Middle frontal gyrus (tissue), 1 donor: ENCODE data around the gene DR1.
"Not testable (repeated sequence)": the region's sequence is repeated elsewhere in the genome, so short reads cannot be mapped to it uniquely, and the experiment has no call there.

Source experiments
- DNase-seq: peaks from one replicate; pipeline ENCODE4 v3.0.0-alpha.2; 2015; ENCODE audit warnings: low spot score; ENCODE audit errors: extremely low spot score

DR1 gene

DNA sequence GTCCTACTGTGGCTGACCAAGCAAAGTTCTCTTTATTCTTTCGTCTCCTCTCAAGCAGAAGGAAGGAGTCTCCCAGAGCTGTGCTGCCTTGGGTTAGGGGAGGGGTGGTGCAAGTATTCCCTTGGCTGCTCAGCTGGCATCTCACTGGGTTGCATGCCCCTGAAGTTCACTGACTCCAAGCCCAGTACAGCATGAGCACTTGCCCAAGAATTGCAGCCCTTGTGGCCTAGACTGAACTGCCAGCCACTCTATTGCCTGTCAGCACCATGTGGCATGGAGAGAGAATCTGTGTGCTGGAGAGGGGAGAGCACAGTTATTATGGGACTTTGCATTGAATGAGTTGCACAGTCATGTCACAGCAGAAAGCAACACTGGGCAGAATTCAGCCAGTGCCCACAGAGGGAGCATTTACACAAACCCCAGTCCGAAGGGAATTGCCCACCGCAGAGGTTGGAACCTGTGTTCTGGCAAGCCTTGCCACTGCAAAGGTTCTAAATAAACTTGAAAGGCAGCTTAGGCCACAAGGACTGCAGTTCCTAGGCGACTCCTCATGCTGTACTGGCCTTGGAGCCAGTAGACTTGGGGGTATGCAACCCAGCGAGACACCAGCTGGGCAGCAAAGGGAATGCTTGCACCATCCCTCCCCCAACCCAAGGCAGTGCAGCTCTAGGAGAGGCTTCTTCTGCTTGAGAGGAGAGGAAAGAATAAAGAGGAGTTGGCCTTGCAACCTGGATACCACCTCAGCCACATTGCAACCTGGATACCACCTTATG lies 28.8 kb downstream of the DR1 start:
- no peak for DNase-seq

DNA sequence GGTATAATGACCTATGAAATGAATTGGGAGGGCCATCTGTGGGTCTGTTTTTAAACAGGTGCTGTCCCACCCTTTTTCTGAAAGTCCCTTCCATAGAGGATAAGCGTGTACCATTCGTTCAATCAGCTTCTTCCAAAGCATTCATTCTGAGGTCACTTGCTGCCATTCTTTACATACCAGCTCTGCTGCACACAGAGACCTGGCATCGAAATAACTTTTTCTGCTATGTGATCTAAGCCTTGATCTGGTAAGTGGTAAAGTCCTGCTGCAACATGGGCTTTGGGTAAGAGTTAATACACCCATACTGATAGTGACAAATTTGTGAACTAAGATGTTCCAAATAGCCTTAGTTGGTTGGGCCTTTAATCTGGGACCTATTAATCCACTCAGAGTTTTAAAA lies 38.9 kb downstream of the DR1 start:
- no peak for DNase-seq

DNA sequence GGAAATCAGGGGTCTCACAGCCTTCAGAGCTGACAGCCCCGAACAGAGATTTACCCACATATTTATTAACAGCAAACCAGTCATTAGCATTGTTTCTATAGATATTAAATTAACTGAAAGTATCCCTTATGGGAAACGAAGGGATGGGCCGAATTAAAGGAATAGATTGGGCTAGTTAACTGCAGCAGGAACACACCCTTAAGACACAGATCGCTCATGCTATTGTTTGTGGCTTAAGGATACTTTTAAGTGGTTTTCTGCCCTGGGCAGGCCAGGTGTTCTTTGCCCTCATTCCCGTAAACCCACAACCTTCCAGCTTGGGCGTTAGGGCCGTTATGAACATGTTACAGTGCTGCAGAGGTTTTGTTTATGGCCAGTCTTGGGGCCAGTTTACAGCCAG lies 40.6 kb downstream of the DR1 start:
- not testable (repeated sequence) for DNase-seq

DNA sequence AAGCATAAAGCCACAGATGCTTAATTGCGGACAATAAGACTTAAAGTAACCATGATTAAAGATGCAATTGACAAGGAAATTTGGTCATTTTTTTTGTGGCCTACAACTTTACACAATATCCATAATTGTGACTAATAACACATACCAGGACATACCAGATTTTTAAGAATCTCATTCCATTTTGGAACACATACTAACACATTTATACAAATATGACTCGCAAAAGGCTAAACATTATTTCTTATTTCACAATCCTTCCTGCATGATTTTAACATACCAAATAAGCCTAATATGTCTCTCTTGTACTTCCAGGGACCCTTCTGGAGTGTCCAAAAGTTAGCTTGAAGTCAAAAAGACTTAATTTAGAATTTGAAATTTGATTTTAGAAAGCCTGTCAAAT lies 48.8 kb downstream of the DR1 start:
- no peak for DNase-seq

DNA sequence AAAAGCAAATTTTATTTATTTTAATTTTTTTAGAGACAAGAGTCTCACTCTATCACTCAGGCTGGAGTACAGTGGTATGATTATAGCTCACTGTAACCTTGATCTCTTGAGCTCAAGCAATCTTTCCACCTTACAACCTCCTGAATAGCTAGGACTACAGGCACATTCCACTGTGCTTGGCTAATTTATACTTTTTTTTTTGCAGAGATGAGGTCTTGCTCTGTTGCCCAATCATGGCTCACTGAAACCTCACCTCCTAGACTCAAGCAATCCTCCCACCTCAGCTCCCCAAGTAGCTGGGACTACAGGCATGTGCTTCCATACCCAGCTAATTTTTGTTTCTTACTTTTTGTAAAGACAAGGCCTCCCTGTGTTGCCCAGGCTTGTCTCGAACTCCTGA lies 49.5 kb downstream of the DR1 start:
- DNase-seq = no peak

DNA sequence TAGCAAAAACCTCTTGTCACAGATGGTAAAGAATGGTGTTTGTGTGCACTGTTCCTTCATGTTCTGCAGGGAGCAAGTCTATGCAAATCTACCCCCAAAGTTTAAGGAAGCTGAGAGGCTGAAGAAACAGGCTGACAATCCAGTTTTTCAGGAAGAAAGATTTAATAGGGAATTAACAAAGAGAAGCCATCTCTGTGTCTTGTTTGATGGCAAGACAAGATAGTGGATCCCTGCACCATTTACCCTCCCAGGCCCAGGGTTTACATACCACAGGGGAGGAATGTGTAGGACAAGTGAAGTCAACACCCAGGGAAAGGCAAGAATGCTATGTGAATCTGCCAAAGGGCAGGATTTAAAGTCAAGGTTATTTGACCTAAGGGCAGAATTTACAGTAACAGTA lies 54.1 kb downstream of the DR1 start:
- no peak for DNase-seq

DNA sequence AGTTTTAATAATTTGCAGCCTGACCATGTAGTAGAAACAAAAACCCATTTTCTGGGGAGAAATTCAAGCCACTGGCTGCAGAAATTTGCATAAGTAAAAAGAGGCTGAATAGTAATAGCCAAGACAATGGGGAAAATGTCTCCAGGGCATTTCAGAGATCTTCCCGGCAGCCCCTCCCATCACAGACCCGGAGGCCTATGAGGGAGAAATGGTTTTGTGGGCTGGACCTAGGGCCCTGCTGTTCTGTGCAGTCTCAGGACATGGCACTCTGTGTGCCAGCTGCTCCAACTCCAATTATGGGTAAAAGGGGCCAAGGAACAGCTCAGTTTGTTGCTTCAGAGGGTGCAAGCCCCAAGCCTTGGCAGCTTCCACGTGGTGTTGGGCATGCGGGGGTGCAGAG lies 62.5 kb downstream of the DR1 start:
- DNase-seq = no peak

DNA sequence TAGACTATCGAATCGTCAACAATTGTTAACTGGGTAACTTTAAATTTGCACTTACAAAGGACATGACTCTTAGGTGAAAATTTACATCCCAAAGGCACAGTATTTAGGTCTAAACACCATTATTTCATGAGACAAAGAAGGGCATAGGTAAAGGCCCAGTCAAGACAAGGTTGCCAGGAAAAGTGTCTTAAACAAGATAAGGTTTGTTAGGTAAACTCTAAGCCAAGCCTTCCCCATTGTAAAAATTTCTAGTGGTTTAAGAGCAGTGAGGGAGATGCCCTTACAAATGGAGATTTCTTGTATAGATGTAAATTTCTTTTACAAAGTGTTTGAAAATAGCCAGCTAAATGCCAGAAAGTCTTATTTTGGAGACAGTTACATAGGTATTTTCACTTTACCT lies 65.3 kb downstream of the DR1 start:
- DNase-seq = no peak

DNA sequence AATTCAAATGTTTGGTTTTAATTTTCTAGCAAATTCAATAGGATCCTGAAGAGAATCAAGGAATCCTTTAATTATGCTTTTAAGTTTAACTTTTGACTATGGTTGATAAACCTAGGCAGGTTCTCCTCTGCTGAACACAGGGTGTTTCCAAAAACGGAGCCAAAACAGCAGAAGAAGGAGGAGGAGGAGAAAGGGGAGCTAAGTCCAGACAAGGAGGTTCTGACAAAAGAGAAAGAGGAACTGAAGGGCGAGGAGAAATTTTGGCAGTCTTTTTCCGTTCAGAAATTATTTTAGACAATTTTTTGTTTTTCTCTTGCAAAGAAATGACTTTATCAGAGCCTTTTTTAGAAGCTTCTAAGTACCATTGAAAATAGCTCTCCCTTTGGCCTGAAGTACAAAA lies 69.0 kb downstream of the DR1 start:
- DNase-seq = no peak

DNA sequence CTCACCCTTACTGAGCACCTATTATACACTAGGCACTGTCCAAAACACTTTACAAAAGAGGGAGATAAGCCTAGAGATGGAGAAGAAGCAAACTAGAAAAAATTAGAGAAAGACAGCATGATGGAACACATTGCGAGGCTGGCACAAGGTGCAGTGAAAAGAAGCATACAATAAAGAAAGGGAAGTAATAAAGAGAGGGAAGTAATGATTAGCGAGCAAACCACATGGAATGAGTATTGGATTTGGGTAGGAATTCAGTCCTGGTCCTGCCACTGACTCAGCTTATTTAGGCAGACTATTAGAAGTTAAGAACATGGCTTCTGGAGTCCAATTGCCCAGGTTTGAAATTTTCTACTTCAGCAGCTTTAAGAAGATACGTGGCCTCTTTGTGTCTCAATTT lies 69.6 kb downstream of the DR1 start:
- DNase-seq = no peak

DNA sequence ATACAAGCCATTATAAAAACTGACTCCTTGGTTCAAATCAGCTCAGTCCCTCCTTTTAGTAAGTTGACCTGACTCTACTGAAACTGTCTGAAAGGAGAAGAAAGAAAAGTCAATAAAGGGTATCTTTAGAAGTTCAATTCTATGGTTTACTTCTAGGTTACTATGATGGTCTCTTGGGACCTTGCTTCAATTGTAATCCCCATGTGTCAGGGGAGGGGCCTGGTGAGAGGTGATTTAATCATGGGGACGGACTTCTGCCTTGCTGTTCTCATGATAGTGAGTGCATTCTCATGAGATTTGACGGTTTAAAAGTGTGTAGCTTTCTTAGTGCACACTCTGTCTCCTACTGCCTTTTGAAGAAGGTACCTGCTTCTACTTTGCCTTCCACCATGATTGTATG lies 70.5 kb downstream of the DR1 start:
- no peak for DNase-seq
